Coronary artery (tissue), 2 donors: ENCODE results near the gene MCTP1.

Experiments
- DNase-seq: peaks from one replicate; pipeline ENCODE4 v3.0.0-alpha.2; 2017; ENCODE audit warnings: low spot score
- H3K27ac ChIP-seq, 2 donors: fragments of 200-600 bp; sonication (generic); one replicate each; pipeline ENCODE4 v1.5.1; 2016 to 2019
- H3K4me3 ChIP-seq: fragments of 200-600 bp; sonication (generic); 2 replicates; pipeline ENCODE4 v1.5.1; 2016; ENCODE audit warnings: mild to moderate bottlenecking, moderate library complexity
- CTCF ChIP-seq: fragments of 200-600 bp; sonication (generic); IDR thresholded peaks from one replicate; pipeline ENCODE4 v1.5.1; 2019; ENCODE audit warnings: antibody characterized with exemption

Gene MCTP1

DNA sequence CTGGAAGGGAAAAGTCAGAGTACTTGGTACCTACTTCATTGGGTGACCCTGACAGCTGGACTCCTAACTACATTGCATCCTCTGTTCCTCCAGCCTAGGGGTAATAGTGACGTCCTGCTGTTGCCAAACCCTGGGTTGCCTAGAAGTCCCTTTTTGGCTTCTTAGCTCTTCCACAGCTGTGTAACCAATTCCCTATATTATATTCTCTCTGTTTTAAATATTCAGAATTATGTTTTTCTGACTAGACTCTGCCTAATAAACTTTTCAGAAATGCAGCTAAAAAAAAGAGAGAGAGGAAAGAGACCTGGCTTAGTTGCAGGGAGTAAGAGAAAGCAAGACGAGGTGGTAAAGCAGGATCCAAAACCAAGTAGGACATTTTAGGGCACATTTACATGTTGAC lies 28.4 kb downstream of the MCTP1 start:
- Histone ChIP-seq H3K4me3 (no peak overlapping the region), H3K27ac (no peak overlapping the region)
- TF ChIP-seq CTCF: no peak
- DNase-seq: no peak

- no peak for DNase-seq
- Histone ChIP-seq H3K27ac (no peak overlapping the region), H3K4me3 (no peak overlapping the region)
- TF ChIP-seq CTCF: no peak
These were observed 32.1 kb downstream of the MCTP1 start for GRCh38 chr5:95252801-95253200.

DNA sequence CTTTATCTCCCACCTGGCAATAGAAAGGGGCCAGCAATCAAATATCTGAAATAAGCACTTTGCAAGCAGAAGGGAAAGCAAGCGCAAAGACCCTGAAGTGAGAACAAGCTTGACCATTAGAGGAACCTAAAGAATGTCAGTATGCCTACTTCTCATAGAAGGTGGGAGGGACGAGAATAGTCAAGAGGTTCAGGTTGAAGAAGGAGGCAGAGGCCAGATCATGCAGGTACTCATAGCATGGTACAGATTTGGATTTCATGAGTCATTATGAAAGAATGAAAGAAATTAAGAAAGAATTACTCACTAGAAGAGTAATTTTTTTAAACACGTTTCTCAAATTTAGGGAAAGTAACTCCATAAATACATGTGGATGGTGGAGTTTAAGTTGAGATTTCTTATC lies 33.7 kb downstream of the MCTP1 start:
- TF ChIP-seq CTCF: no peak
- no peak for DNase-seq

GRCh38 chr5:95244479-95244878 lies 40.4 kb downstream of the MCTP1 start:
- H3K4me3 ChIP-seq: no peak overlapping the region
- no peak overlapping the region for H3K27ac ChIP-seq
- TF ChIP-seq CTCF: no peak
- DNase-seq: no peak

More for the DNA sequence above, 33.7 kb downstream of the MCTP1 start:
- H3K4me3 ChIP-seq: no peak overlapping the region
- H3K27ac ChIP-seq: no peak overlapping the region

GRCh38 chr5:95241635-95242034 lies 43.3 kb downstream of the MCTP1 start:
- no peak for DNase-seq
- no peak overlapping the region for H3K27ac ChIP-seq
- H3K4me3 ChIP-seq: no peak overlapping the region
- no peak for TF ChIP-seq CTCF

DNA sequence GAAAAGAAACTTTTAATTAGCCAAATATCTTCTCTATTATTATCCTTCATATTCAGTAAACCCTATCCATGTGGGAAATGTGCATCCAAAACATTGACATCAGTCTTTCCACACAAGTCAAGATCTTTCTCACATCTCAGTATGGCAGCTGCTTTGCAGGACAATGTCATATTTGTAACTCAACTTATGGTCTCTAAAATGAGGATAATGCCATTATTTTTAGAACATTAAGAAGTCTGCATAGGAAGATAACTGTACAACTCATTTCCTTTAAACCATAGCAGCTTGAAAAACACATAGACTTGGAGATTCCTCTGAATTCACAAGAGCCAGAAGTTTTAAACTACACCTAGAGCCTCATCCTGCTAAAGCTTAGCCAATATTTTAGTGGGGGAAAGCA lies 43.7 kb downstream of the MCTP1 start:
- no peak overlapping the region for H3K27ac ChIP-seq
- H3K4me3 ChIP-seq: no peak overlapping the region
- TF ChIP-seq CTCF: no peak
- no peak for DNase-seq

GRCh38 chr5:95238560-95239325 lies 46.2 kb downstream of the MCTP1 start:
- Histone ChIP-seq H3K4me3 (no peak overlapping the region), H3K27ac (no peak overlapping the region)
- no peak for DNase-seq
- TF ChIP-seq CTCF: no peak
